MM.1S (cell line): ENCODE measurements around the gene SELENOO.

Experiments used
- EZH2 ChIP-seq: fragments of 300-600 bp; sonication (generic); optimal IDR thresholded peaks from 2 replicates; pipeline ENCODE3; 2017; ENCODE audit warnings: low read depth, mild to moderate bottlenecking, antibody characterized with exemption, low read length, mixed read lengths
- TF ChIP-seq, protein P1 (sequence below): fragments of 300-600 bp; sonication (generic); IDR thresholded peaks from 2 replicates; pipeline ENCODE4 v1.5.1; 2016; ENCODE audit warnings: antibody characterized with exemption, low read length, mixed read lengths

DNA sequence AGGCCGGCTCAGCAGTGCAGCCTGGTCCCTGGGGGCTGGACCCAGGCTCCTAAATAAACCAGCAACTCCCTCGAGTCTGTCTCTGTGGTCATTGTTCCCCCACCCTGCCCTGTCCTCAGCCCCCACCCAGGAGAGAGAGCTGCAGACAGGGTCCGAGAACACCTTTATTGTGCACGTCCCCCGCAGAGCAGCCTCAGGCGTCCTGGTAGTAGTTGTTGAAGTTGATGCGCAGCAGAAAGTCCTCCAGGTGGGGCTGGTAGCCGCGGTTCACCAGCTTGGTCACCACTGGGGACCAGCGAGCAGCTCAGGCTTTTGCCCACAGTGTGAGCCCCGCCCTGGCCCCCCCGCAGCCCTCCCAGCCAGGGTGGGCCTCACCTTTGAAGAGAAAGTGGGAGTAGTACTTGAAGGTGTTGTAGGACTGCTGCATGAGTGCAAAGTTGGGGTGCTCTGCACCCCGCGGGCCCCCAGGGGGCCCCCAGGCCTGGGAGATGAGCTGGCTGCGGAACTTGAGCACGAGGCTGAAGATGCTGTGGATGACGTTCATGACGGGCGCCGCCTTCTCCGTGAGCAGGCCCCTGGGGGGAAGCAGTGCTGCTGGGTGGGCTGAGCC is 16.8 kb downstream of the SELENOO start:
- no peak for TF ChIP-seq EZH2
- TF ChIP-seq, protein P1, sequence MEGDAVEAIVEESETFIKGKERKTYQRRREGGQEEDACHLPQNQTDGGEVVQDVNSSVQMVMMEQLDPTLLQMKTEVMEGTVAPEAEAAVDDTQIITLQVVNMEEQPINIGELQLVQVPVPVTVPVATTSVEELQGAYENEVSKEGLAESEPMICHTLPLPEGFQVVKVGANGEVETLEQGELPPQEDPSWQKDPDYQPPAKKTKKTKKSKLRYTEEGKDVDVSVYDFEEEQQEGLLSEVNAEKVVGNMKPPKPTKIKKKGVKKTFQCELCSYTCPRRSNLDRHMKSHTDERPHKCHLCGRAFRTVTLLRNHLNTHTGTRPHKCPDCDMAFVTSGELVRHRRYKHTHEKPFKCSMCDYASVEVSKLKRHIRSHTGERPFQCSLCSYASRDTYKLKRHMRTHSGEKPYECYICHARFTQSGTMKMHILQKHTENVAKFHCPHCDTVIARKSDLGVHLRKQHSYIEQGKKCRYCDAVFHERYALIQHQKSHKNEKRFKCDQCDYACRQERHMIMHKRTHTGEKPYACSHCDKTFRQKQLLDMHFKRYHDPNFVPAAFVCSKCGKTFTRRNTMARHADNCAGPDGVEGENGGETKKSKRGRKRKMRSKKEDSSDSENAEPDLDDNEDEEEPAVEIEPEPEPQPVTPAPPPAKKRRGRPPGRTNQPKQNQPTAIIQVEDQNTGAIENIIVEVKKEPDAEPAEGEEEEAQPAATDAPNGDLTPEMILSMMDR, result no peak
